ENCODE measurements around the gene SMR3B. TPM values are rescaled to one million over a fixed set of nuclear protein-coding genes. Genes with fewer than 3 reads are reported as not detected.

SMR3B gene
- total RNA-seq (2012; rRNA removed) = not detected in 2 replicates

DNA sequence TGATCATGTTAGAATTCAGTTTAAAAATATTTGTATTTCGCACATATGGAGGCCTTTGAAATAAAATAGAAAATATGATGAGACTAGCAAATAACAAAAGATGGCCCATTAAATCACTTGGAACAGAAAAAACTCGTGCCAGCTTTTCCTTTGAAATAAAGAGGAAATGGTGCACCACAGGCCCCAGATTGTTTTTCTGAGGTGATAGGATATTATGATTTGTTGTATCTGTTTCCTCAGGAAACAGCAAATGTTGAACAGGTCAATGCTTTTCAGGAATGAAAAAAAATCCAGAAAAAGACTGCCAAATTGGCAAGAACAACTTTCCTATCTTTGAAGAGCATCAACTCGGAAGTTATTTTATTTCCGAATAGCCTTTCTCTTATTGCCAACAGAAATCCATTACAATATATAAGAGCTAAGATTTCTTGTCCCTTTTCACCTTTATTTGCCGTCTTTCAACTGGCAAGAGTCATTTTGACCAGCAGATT is at the start of gene SMR3B:
Gene SMR3B, plus strand, starts transcription at position 441 of the 491 bp plus-strand sequence. CDS start 1,380 bp downstream, outside the sequence.
- H3K4me3 ChIP-seq (ENCODE audit: low read length) = no peak within 1 kb of the TSS
- no peak within 1 kb of the TSS for H3K4me2 ChIP-seq (ENCODE audit: low read length)
- H3K4me1 ChIP-seq (ENCODE audit: control insufficient read depth, insufficient read depth, low read length) = no peaks in the 10 kb centered on the region
- H3K9me3 ChIP-seq (replicated peaks; ENCODE audit: low read length) = no peaks in the 10 kb centered on the region
- no peak within 1 kb of the TSS for H3K9ac ChIP-seq (ENCODE audit: low read depth, low read length)
- no peaks in the 10 kb centered on the region for H3K36me3 ChIP-seq (ENCODE audit: insufficient read depth, low read length)
- H3K27me3 ChIP-seq (ENCODE audit: control insufficient read depth, insufficient read depth, low read length) = no peaks in the 10 kb centered on the region

DNA sequence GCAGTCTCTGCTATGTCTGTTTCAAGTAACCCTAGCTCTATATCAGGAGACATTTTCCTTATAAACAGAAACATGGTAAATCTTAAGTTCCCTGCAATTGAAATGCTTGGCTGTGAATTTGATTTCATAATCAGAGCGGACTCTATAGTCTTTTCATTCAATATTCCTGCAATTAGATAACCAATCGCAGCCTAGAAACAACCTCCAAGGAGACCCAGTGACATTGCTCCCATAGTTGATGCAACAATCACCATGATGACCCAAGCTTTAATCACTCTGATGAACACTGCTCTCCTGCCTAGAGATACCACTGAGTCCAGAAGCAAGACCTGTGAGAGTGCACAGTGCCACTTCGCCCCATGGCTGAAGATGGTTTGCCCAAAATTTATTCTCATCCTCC is 48.2 kb upstream of the SMR3B start, which contains the start of gene CABS1:
Gene CABS1, plus strand, starts transcription at position 301 of the 400 bp plus-strand sequence. Its CDS starts 59 bp downstream, at position 360.
- no peaks in the 10 kb centered on the region for H3K27me3 ChIP-seq (ENCODE audit: control insufficient read depth, insufficient read depth, low read length)
- H3K9me3 ChIP-seq (replicated peaks; ENCODE audit: low read length) = no peaks in the 10 kb centered on the region
- H3K4me3 ChIP-seq (ENCODE audit: low read length) = no peak within 1 kb of the TSS
- no peak within 1 kb of the TSS for H3K9ac ChIP-seq (ENCODE audit: low read depth, low read length)
- no peaks in the 10 kb centered on the region for H3K36me3 ChIP-seq (ENCODE audit: insufficient read depth, low read length)
- no peak within 1 kb of the TSS for H3K4me2 ChIP-seq (ENCODE audit: low read length)
- H3K4me1 ChIP-seq (ENCODE audit: control insufficient read depth, insufficient read depth, low read length) = no peaks in the 10 kb centered on the region

DNA sequence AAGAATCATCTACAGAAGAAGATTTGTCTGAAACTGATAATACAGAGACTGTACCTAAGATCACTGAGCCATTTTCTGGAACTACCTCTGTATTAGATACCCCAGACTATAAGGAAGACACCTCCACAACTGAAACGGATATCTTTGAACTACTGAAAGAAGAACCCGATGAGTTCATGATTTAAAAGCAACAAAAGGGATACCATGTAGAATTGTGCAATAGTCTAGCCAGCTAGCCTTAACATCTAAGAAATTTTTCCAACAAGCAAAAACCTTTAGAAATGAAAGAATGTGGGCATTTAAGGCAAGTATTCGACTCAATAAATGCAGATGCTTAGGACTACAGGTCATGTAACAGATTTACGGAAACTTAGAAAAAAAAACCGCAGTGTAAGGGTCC is 46.9 kb upstream of the SMR3B start:
- no peaks in the 10 kb centered on the region for H3K4me1 ChIP-seq (ENCODE audit: control insufficient read depth, insufficient read depth, low read length)
- no peaks in the 10 kb centered on the region for H3K27me3 ChIP-seq (ENCODE audit: control insufficient read depth, insufficient read depth, low read length)
- no peak overlapping the region for H3K9ac ChIP-seq (ENCODE audit: low read depth, low read length)
- no peak overlapping the region for H3K4me2 ChIP-seq (ENCODE audit: low read length)
- H3K9me3 ChIP-seq (replicated peaks; ENCODE audit: low read length) = peaks cover under 1% of the 10 kb centered on the region
- no peaks in the 10 kb centered on the region for H3K36me3 ChIP-seq (ENCODE audit: insufficient read depth, low read length)
- no peak overlapping the region for H3K4me3 ChIP-seq (ENCODE audit: low read length)

DNA sequence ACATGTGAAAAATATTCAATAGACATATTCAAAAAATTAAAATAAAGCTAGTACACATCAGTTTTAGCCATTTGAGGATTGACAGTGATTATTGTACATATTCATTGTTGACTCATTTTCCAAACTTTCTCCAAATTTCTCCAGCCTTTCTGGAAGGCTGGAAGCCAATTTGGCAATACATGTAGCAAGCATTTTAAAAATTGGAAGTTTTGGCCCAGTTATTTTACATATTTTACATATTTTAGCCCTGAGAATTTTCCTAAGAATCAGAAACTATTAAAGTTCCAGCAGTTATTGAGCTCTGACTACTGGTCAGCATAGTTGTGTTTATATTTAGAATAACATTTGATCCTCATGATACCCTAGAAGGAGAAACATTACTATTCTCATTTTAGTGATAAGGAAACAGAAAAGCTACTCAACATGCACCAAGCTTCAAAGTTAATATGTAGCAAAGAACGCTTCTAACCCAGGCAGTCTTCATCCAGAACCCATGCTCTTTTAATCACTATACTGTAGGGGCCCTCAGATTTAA is 45.0 kb upstream of the SMR3B start:
- H3K36me3 ChIP-seq (ENCODE audit: insufficient read depth, low read length) = no peaks in the 10 kb centered on the region
- H3K4me1 ChIP-seq (ENCODE audit: control insufficient read depth, insufficient read depth, low read length) = no peaks in the 10 kb centered on the region
- H3K4me2 ChIP-seq (ENCODE audit: low read length) = no peak overlapping the region
- H3K27me3 ChIP-seq (ENCODE audit: control insufficient read depth, insufficient read depth, low read length) = no peaks in the 10 kb centered on the region
- H3K9me3 ChIP-seq (replicated peaks; ENCODE audit: low read length) = peaks cover 2% of the 10 kb centered on the region
- H3K4me3 ChIP-seq (ENCODE audit: low read length) = no peak overlapping the region
- no peak overlapping the region for H3K9ac ChIP-seq (ENCODE audit: low read depth, low read length)

DNA sequence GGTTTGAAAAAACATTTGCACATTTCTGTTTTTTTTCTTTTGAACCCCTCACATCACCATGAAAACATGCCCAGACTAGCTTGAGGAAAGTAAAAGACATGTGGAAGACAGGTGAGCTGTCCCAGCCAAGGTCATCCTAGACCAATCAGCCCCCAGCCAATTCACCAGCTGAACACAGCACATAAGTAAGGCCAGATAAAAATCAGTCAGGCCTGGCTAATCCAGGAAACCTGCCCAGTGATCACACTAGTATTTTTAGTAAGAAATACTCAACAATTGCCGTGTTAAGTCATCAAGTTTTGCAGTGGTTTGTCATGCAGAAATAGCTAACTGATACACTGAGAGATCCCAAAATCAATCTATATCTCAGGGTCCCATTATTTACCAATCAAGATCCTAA is 26.7 kb upstream of the SMR3B start:
- Histone ChIP-seq H3K4me3 (ENCODE audit: low read length) (no peak overlapping the region), H3K27me3 (ENCODE audit: control insufficient read depth, insufficient read depth, low read length) (no peaks in the 10 kb centered on the region), H3K36me3 (ENCODE audit: insufficient read depth, low read length) (no peaks in the 10 kb centered on the region), H3K9me3 (replicated peaks; ENCODE audit: low read length) (no peaks in the 10 kb centered on the region), H3K4me1 (ENCODE audit: control insufficient read depth, insufficient read depth, low read length) (no peaks in the 10 kb centered on the region), H3K9ac (ENCODE audit: low read depth, low read length) (no peak overlapping the region), H3K4me2 (ENCODE audit: low read length) (no peak overlapping the region)

DNA sequence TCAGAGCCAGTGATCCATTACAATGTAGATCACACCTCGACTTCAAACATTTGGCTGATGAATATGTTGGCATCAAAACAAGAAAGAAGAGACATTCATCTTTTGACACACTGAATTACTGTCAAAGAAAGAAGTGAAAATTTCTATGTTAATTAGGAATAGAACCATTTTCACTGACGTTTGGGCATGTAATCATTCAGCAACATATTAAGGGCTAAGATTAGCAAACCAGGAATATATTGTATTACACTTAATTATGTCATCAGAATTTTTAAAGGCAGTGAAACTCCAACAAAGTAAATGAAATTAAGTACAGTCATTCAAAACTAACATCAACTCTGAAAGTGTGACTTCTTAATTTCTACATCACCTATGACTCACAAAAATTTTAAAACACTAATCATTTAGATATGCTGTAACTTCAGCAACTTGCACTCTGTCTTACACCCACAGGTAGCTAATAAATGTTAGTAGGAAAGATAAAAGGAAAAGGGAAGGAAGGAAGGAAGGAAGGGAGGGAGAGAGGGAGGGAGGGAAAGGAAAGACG is 23.7 kb upstream of the SMR3B start:
- Histone ChIP-seq H3K9me3 (replicated peaks; ENCODE audit: low read length) (no peaks in the 10 kb centered on the region), H3K4me1 (ENCODE audit: control insufficient read depth, insufficient read depth, low read length) (no peaks in the 10 kb centered on the region), H3K27me3 (ENCODE audit: control insufficient read depth, insufficient read depth, low read length) (no peaks in the 10 kb centered on the region), H3K36me3 (ENCODE audit: insufficient read depth, low read length) (no peaks in the 10 kb centered on the region), H3K4me3 (ENCODE audit: low read length) (no peak overlapping the region), H3K4me2 (ENCODE audit: low read length) (no peak overlapping the region), H3K9ac (ENCODE audit: low read depth, low read length) (no peak overlapping the region)

DNA sequence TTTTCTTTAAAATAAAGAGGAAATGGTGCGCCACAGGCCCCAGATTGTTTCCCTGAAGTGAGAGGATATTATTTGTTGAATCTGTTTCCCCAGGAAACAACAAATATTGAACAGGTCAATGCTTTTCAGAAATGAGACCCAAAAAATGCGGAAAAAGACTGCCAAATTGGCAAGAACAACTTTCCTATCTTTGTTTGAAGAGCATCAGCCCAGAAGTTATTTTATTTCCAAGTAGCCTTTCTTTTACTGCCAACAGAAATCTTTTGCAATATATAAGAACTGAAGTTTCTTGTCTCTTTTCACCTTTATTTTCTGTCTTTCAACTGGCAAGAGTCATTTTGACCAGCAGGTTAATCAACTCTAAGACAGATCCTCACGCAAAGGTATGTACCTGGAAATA is 22.5 kb upstream of the SMR3B start, which contains the start of gene SMR3A:
Gene SMR3A, plus strand, starts transcription at position 301 of the 400 bp plus-strand sequence. CDS start 1,356 bp downstream, outside the sequence.
- Histone ChIP-seq H3K9me3 (replicated peaks; ENCODE audit: low read length) (no peaks in the 10 kb centered on the region), H3K27me3 (ENCODE audit: control insufficient read depth, insufficient read depth, low read length) (no peaks in the 10 kb centered on the region), H3K4me3 (ENCODE audit: low read length) (no peak within 1 kb of the TSS), H3K4me2 (ENCODE audit: low read length) (no peak within 1 kb of the TSS), H3K36me3 (ENCODE audit: insufficient read depth, low read length) (no peaks in the 10 kb centered on the region), H3K4me1 (ENCODE audit: control insufficient read depth, insufficient read depth, low read length) (no peaks in the 10 kb centered on the region), H3K9ac (ENCODE audit: low read depth, low read length) (no peak within 1 kb of the TSS)

DNA sequence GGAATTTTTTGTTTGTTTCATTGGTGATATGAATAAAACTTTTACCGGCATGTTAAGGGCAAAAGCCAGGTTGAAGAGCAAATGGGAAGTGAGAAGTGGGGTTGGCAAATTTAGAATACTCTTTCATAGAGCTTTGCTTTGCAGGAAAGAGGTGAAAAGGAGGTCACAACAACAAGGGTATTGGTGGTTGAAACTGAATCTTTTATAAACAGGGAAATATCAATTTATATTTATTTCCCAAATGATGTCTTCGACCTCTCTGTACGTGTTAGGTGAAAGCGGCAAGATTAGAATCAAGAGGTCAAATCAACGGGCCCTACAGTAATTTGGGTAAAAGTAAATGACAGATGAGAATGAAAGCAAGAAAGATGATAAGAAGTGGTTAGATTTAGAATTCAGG is 18.9 kb upstream of the SMR3B start:
- H3K36me3 ChIP-seq (ENCODE audit: insufficient read depth, low read length) = no peaks in the 10 kb centered on the region
- H3K4me2 ChIP-seq (ENCODE audit: low read length) = no peak overlapping the region
- no peaks in the 10 kb centered on the region for H3K4me1 ChIP-seq (ENCODE audit: control insufficient read depth, insufficient read depth, low read length)
- H3K4me3 ChIP-seq (ENCODE audit: low read length) = no peak overlapping the region
- H3K9me3 ChIP-seq (replicated peaks; ENCODE audit: low read length) = peaks cover 4% of the 10 kb centered on the region
- H3K9ac ChIP-seq (ENCODE audit: low read depth, low read length) = no peak overlapping the region
- no peaks in the 10 kb centered on the region for H3K27me3 ChIP-seq (ENCODE audit: control insufficient read depth, insufficient read depth, low read length)

DNA sequence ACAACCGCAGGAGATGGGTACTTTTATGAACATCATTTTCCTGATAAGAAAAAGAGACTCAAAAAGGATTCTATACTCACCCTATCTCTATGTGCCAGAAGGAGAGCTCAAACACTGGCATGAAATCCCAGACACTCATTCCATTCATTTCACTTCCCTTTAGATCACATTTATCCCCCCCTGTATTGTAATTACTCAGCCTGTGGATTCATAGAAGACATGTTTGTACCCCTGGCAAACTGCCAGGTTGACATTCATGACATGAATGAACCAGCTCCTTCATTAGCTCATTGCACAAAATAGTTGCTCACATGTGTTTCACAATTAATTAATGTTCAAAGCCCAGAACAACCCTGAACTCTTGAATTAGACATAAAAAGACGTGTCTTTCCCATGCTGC is 17.5 kb upstream of the SMR3B start:
- H3K4me2 ChIP-seq (ENCODE audit: low read length) = no peak overlapping the region
- H3K27me3 ChIP-seq (ENCODE audit: control insufficient read depth, insufficient read depth, low read length) = no peaks in the 10 kb centered on the region
- H3K9me3 ChIP-seq (replicated peaks; ENCODE audit: low read length) = peaks cover 4% of the 10 kb centered on the region
- H3K9ac ChIP-seq (ENCODE audit: low read depth, low read length) = no peak overlapping the region
- H3K4me1 ChIP-seq (ENCODE audit: control insufficient read depth, insufficient read depth, low read length) = no peaks in the 10 kb centered on the region
- no peak overlapping the region for H3K4me3 ChIP-seq (ENCODE audit: low read length)
- H3K36me3 ChIP-seq (ENCODE audit: insufficient read depth, low read length) = no peaks in the 10 kb centered on the region

DNA sequence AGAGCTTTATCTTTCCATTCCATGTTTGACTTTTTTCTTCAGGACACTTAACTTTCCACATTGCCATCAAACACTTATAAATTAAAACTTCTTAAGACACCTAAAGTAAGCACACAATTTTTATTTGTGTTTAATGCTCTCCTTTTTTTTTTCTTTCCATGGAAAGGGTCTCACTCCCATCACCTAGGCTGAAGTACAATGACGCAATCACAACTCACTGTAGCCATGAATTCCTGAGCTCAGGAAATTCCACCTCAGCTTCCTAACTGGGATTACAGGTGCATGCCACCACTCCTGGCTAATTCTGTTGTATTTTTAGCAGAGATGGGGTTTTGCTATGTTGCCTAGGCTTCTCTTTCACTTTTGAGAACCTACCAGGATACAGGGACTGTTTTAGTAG is 15.1 kb upstream of the SMR3B start:
- Histone ChIP-seq H3K27me3 (ENCODE audit: control insufficient read depth, insufficient read depth, low read length) (no peaks in the 10 kb centered on the region), H3K9ac (ENCODE audit: low read depth, low read length) (no peak overlapping the region), H3K4me2 (ENCODE audit: low read length) (no peak overlapping the region), H3K4me1 (ENCODE audit: control insufficient read depth, insufficient read depth, low read length) (no peaks in the 10 kb centered on the region), H3K4me3 (ENCODE audit: low read length) (no peak overlapping the region), H3K36me3 (ENCODE audit: insufficient read depth, low read length) (no peaks in the 10 kb centered on the region), H3K9me3 (replicated peaks; ENCODE audit: low read length) (peaks cover 7% of the 10 kb centered on the region)

DNA sequence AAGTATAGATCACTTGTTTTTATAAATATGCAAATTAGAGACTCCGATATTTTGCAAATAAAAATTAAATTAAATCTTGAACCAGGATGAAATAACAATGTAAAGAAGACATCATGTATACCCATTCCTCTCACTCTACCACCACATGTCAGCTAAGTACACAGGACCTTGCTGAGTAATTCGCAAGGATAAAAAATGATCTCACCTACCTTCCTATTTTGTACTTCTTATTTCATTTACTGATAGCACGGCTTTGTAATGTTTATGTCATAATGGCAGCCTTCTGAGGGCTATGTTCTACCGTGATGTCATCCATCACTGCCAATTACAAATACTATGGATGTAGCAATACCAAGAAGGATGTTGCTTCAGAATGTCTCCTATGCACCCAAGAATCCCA is 10.9 kb upstream of the SMR3B start:
- H3K27me3 ChIP-seq (ENCODE audit: control insufficient read depth, insufficient read depth, low read length) = no peaks in the 10 kb centered on the region
- H3K36me3 ChIP-seq (ENCODE audit: insufficient read depth, low read length) = no peaks in the 10 kb centered on the region
- H3K4me3 ChIP-seq (ENCODE audit: low read length) = no peak overlapping the region
- peaks cover 7% of the 10 kb centered on the region for H3K9me3 ChIP-seq (replicated peaks; ENCODE audit: low read length)
- no peak overlapping the region for H3K4me2 ChIP-seq (ENCODE audit: low read length)
- H3K4me1 ChIP-seq (ENCODE audit: control insufficient read depth, insufficient read depth, low read length) = no peaks in the 10 kb centered on the region
- H3K9ac ChIP-seq (ENCODE audit: low read depth, low read length) = no peak overlapping the region

DNA sequence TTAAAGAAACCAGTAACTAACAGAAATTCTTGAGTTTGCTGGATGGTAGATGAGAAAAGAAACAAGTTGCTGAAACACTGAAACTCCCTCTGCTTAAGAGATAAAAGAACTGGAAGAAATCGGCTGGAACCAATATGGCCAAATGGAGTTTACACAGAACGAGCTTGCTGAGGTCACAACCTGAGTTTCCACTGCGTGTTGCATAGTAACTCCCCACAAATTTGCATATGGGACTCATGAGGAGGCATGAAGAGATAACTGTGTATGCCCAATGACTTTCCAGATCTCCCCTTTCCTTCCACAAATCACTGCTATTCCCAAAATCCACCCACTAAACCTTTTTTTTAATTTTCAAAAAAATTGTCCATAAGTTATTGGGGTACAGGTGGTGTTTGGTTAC is 10.2 kb upstream of the SMR3B start:
- no peak overlapping the region for H3K4me3 ChIP-seq (ENCODE audit: low read length)
- no peak overlapping the region for H3K4me2 ChIP-seq (ENCODE audit: low read length)
- H3K9me3 ChIP-seq (replicated peaks; ENCODE audit: low read length) = peaks cover 7% of the 10 kb centered on the region
- H3K9ac ChIP-seq (ENCODE audit: low read depth, low read length) = no peak overlapping the region
- H3K4me1 ChIP-seq (ENCODE audit: control insufficient read depth, insufficient read depth, low read length) = no peaks in the 10 kb centered on the region
- H3K27me3 ChIP-seq (ENCODE audit: control insufficient read depth, insufficient read depth, low read length) = no peaks in the 10 kb centered on the region
- H3K36me3 ChIP-seq (ENCODE audit: insufficient read depth, low read length) = no peaks in the 10 kb centered on the region

Measured in skeletal muscle satellite cell (primary cell).